WERI-Rb-1 (cell line): ENCODE results near the gene INPP4B.

ENCODE experiments used
- DNase-seq: peaks from one replicate; pipeline ENCODE4 v3.0.0-alpha.2; 2020
- H3K27ac ChIP-seq: fragments of 250-450 bp; sonication (Bioruptor Pico); 2 replicates; pipeline ENCODE4 v1.5.1; 2020; ENCODE audit warnings: mild to moderate bottlenecking, moderate library complexity
- H3K27me3 ChIP-seq: fragments of 250-450 bp; sonication (Bioruptor Pico); 2 replicates; pipeline ENCODE4 v1.5.1; 2021; ENCODE audit warnings: mild to moderate bottlenecking, low read depth, moderate library complexity; ENCODE audit not compliant: insufficient read depth, severe bottlenecking
- H3K36me3 ChIP-seq: fragments of 250-450 bp; sonication (Bioruptor Pico); 2 replicates; pipeline ENCODE4 v1.5.1; 2020; ENCODE audit warnings: mild to moderate bottlenecking, moderate library complexity
- H3K4me3 ChIP-seq: 2 replicates; pipeline ENCODE4 v1.5.1; 2011; ENCODE audit warnings: low read depth, mild to moderate bottlenecking, control low read depth, low read length
- H3K9me3 ChIP-seq: fragments of 250-450 bp; sonication (Bioruptor Pico); 2 replicates; pipeline ENCODE4 v1.5.1; 2021; ENCODE audit warnings: mild to moderate bottlenecking, moderate library complexity; ENCODE audit not compliant: severe bottlenecking
- TF ChIP-seq, protein P1 (sequence below): IDR thresholded peaks from 2 replicates; pipeline ENCODE4 v1.5.1; 2011; ENCODE audit warnings: low read depth, mild to moderate bottlenecking, control low read depth, inconsistent platforms, low read length

Gene INPP4B

DNA sequence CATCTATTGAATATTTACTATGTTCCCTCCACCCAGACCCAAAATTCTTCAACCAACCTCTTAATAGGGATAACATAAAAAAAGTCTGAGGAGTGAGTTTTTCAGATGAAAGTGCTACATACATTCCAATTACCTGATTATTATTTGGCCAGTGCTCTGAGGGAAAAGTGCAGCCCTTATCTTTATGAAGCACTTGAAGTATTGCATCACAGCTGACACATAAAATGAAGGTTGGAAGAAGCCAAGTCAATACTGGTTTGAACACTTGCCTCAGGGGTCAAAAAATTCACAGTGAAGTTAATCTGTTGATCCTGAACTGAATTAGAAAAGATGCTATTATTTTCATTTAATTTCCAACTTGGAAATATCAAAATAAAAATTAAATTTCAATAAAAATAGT lies 498.9 kb downstream of the INPP4B start:
- no peaks in the 10 kb centered on the region for H3K36me3 ChIP-seq
- no peak overlapping the region for H3K27ac ChIP-seq
- TF ChIP-seq, protein P1, sequence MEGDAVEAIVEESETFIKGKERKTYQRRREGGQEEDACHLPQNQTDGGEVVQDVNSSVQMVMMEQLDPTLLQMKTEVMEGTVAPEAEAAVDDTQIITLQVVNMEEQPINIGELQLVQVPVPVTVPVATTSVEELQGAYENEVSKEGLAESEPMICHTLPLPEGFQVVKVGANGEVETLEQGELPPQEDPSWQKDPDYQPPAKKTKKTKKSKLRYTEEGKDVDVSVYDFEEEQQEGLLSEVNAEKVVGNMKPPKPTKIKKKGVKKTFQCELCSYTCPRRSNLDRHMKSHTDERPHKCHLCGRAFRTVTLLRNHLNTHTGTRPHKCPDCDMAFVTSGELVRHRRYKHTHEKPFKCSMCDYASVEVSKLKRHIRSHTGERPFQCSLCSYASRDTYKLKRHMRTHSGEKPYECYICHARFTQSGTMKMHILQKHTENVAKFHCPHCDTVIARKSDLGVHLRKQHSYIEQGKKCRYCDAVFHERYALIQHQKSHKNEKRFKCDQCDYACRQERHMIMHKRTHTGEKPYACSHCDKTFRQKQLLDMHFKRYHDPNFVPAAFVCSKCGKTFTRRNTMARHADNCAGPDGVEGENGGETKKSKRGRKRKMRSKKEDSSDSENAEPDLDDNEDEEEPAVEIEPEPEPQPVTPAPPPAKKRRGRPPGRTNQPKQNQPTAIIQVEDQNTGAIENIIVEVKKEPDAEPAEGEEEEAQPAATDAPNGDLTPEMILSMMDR = no peak
- H3K9me3 ChIP-seq = no peaks in the 10 kb centered on the region
- no peaks in the 10 kb centered on the region for H3K27me3 ChIP-seq
- no peak overlapping the region for H3K4me3 ChIP-seq
- no peak for DNase-seq

DNA sequence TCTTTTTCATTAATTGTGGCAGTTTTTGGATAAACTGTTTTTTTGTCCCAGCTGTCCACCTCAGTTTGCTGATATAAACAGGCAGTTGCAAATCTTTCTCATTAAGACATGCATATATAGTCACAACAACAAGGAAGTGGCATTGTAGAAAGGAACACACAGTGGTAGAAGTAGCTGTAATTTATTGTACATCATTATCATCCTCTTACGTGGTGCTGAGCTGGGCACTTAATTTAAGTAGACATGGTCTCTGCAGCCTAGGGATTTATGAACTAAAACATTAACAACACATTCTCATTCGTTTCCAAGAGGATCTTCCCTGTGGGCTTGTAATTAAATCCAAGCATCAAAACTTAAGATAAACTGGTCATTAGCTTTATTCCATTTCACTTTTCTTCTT lies 500.2 kb downstream of the INPP4B start:
- no peaks in the 10 kb centered on the region for H3K9me3 ChIP-seq
- H3K4me3 ChIP-seq = no peak overlapping the region
- no peak overlapping the region for H3K27ac ChIP-seq
- H3K36me3 ChIP-seq = no peaks in the 10 kb centered on the region
- no peaks in the 10 kb centered on the region for H3K27me3 ChIP-seq
- TF ChIP-seq, protein P1 = no peak
- peak; percentile 19 for DNase-seq

DNA sequence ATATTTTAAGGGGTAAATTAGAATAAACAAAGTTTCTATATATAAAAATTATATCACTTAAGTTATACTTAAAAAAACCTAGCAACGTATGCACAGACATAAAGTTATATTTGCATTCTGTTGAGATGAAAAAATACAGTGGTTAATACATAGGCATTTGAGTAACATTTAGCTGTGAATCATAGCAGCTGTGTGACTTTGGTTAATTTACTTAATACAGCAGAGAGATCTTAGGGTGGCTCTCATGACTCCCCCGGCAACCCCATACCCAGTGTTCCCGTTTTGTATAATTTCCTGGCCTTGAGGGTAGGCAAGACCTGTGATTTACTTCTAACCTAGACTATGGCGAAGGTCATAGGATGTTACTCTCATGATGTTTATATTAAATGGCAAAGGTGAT lies 504.8 kb downstream of the INPP4B start:
- Histone ChIP-seq H3K27me3 (no peaks in the 10 kb centered on the region), H3K36me3 (no peaks in the 10 kb centered on the region), H3K9me3 (no peaks in the 10 kb centered on the region), H3K27ac (no peak overlapping the region), H3K4me3 (no peak overlapping the region)
- TF ChIP-seq, protein P1 = no peak
- no peak for DNase-seq

DNA sequence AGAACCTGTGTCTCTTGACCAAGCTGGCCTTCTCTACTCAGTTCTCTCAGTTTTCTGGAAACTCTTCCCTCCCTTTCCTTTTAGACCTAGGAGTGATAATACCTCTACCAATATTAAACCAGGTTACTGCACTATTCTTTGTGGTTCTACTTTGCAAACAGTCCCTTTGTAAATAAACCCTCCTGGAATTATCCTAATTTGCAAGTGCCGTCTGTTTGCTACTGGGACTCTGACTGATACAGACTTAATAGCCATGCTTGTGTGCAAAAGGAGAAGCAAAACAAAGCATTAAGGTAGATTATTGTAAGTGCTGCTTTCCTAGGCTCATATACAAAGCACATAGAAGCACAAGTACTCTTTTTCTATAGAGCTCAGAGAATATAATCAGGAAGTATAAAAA lies 507.0 kb downstream of the INPP4B start:
- no peak for DNase-seq

DNA sequence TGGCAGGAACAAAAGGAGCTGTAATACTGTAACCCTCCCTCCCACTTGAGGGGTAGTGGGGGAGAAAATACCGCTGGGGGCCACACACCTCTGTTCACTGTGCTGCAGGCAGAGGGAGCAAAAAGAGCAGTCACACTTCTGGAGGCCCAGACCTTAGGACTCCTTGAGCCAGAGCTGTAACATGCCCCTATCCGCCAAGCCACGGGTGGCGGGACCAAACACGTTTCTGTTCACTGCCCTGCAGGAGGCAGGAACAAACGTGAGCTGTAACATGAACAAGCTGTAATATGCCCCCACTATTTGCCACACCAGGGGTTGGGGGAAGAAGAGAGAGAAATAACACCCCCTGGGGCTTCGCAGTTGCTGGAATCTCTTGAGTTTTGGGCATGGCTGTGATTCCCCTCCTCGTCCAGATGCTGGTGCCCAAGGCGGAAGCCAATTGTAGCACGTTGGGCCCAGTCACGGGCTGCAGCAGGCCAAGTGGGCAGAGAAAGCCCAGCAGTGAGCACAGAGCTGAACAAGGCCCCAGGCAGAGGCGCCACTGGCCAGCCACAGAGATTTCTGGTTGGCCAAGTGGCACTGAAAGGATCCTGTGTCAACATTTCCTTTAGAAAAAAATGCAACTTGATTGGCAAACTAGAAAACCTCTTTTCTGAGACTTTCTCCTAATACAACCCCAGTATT lies 509.7 kb downstream of the INPP4B start:
- Histone ChIP-seq H3K9me3 (no peaks in the 10 kb centered on the region), H3K4me3 (no peak overlapping the region), H3K36me3 (no peaks in the 10 kb centered on the region), H3K27ac (no peak overlapping the region), H3K27me3 (no peaks in the 10 kb centered on the region)
- no peak for DNase-seq
- TF ChIP-seq, protein P1 = no peak

More for the DNA sequence above, 507.0 kb downstream of the INPP4B start:
- no peaks in the 10 kb centered on the region for H3K36me3 ChIP-seq
- TF ChIP-seq, protein P1 = no peak
- H3K27me3 ChIP-seq = no peaks in the 10 kb centered on the region
- no peak overlapping the region for H3K4me3 ChIP-seq
- no peaks in the 10 kb centered on the region for H3K9me3 ChIP-seq
- no peak overlapping the region for H3K27ac ChIP-seq

DNA sequence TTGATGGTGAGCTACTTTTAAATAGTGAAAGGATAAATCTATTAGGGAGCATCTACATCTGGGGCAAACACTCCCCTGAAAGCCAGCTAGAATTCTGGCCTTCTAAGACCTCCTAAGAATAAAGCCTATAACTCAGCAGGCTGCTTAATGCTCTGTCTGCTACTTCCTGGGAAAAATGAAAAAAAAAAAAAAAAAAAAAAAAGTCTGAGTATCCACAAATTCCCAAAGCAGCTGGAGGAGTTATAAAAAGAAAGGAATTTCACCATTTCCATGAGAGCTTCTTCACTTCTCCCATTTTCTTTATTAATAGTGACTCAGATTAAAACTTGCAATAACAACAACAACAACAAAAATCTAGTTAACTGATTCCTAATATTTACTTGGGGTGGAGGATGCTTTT lies 511.2 kb downstream of the INPP4B start:
- Histone ChIP-seq H3K9me3 (no peaks in the 10 kb centered on the region), H3K4me3 (no peak overlapping the region), H3K27me3 (no peaks in the 10 kb centered on the region), H3K27ac (no peak overlapping the region), H3K36me3 (no peaks in the 10 kb centered on the region)
- TF ChIP-seq, protein P1 = no peak
- DNase-seq = no peak
